Neutrophil (primary cell): ENCODE results near the gene SH2D6.

ENCODE experiments used
- H3K27ac ChIP-seq: fragments of 200-600 bp; sonication (generic); 2 replicates; pipeline ENCODE4 v1.5.1; 2016; ENCODE audit warnings: mild to moderate bottlenecking, moderate library complexity
- H3K27me3 ChIP-seq: fragments of 200-600 bp; sonication (generic); 2 replicates; pipeline ENCODE4 v1.6.0; 2016; ENCODE audit warnings: mild to moderate bottlenecking
- H3K36me3 ChIP-seq: fragments of 200-600 bp; sonication (generic); 2 replicates; pipeline ENCODE4 v1.5.1; 2017
- H3K4me1 ChIP-seq, 2 experiments: fragments of 200-600 bp in 1 of 2; sonication (generic) in 1 of 2; 1 replicate in 1 of 2; 2 replicates in 1 of 2; pipeline versions ENCODE4 v1.5.1 to v1.6.1; 2013 to 2016; ENCODE audit warnings: low read depth in 1 of 2, low read length in 1 of 2, mild to moderate bottlenecking in 1 of 2, moderate library complexity in 1 of 2; ENCODE audit not compliant: control insufficient read depth in 1 of 2, insufficient read depth in 1 of 2
- H3K4me3 ChIP-seq, 2 experiments: fragments of 200-600 bp in 1 of 2; sonication (generic) in 1 of 2; 1 replicate in 1 of 2; 2 replicates in 1 of 2; pipeline ENCODE4 v1.5.1; 2013 to 2016; ENCODE audit warnings: low read depth in 1 of 2, low read length in 1 of 2, mild to moderate bottlenecking in 1 of 2, moderate library complexity in 1 of 2
- H3K9me3 ChIP-seq: fragments of 200-600 bp; sonication (generic); 2 replicates; pipeline ENCODE4 v1.5.1; 2016
- TF ChIP-seq, protein P1 (sequence below): fragments of 200-600 bp; sonication (generic); IDR thresholded peaks from 2 replicates; pipeline ENCODE4 v1.5.1; 2016; ENCODE audit warnings: antibody characterized with exemption

SH2D6 gene

DNA sequence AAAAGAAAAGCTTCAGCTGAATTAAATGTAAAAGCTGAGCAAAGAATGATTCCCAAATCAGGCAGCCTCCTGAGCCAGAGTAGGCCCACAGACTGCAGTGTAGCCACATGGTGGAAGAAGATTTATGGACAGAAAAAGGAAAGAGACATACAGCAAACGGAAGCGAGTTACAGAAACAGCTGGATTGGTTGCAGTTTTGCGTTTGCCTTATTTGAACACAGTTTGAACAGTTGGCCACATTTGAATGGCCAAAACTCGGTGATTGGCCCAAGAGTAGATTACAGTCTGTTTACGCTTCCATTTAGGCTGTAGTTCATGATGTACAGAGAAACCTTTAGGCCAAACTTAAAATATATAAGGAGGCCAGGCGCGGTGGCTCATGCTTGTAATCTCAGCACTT lies 35.1 kb downstream of the SH2D6 start:
- Histone ChIP-seq H3K27me3 (no peaks in the 10 kb centered on the region), H3K4me3 (no peak overlapping the region), H3K4me1 (peaks cover 0 to 5% of the 10 kb centered on the region in 2 experiments), H3K27ac (no peak overlapping the region), H3K9me3 (no peaks in the 10 kb centered on the region), H3K36me3 (no peaks in the 10 kb centered on the region)
- TF ChIP-seq, protein P1, sequence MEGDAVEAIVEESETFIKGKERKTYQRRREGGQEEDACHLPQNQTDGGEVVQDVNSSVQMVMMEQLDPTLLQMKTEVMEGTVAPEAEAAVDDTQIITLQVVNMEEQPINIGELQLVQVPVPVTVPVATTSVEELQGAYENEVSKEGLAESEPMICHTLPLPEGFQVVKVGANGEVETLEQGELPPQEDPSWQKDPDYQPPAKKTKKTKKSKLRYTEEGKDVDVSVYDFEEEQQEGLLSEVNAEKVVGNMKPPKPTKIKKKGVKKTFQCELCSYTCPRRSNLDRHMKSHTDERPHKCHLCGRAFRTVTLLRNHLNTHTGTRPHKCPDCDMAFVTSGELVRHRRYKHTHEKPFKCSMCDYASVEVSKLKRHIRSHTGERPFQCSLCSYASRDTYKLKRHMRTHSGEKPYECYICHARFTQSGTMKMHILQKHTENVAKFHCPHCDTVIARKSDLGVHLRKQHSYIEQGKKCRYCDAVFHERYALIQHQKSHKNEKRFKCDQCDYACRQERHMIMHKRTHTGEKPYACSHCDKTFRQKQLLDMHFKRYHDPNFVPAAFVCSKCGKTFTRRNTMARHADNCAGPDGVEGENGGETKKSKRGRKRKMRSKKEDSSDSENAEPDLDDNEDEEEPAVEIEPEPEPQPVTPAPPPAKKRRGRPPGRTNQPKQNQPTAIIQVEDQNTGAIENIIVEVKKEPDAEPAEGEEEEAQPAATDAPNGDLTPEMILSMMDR: no peak

DNA sequence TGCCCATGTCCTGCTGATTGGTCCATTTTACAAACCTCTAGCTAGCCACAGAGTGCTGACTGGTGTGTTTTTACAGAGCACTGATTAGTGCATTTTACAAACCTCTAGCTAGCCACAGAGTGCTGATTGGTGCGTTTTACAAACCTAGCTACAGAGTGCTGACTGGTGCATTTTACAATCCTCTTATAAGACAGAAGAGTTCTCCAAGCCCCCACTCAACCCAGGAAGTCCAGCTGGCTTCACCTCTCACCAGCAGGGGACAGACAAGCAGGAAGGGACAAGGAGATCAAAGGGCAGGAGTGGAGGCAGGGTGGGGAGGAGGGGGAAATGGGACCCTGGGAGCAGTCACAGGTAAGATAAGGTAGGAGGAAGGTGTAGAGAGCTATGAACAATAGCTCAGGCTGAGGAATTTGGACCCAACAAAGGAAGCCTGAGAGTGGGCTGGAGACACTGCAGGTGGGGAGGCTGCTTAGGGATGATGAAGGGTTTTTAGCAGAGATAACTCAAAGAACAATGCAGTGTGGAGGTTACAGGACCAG lies 37.1 kb downstream of the SH2D6 start:
- H3K27ac ChIP-seq: no peak overlapping the region
- H3K9me3 ChIP-seq: no peaks in the 10 kb centered on the region
- no peaks in the 10 kb centered on the region for H3K27me3 ChIP-seq
- no peaks in the 10 kb centered on the region for H3K36me3 ChIP-seq
- TF ChIP-seq, protein P1: no peak
- peaks cover 0 to 5% of the 10 kb centered on the region in 2 experiments for H3K4me1 ChIP-seq
- H3K4me3 ChIP-seq: no peak overlapping the region

DNA sequence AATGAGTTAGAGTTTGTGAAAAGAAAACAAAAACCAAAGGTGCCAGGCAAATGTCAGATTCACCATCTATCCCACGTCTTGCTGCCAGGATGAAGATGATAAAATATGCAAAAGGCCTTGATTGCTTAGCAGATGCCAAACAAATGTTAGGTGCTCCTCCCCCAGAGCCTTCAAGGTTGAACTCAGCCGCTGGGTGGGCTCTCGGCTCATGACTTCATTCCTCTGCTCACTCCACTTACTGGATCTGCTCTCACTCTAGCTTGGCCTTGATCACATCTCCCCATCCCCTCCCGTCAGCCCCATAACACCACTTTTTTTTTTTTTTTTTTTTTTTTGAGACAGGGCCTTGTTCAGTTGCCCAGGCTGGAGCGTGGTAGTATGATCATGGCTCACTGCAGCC lies 38.5 kb downstream of the SH2D6 start:
- H3K27ac ChIP-seq: no peak overlapping the region
- no peaks in the 10 kb centered on the region for H3K27me3 ChIP-seq
- H3K9me3 ChIP-seq: no peaks in the 10 kb centered on the region
- no peaks in the 10 kb centered on the region for H3K36me3 ChIP-seq
- no peak overlapping the region for H3K4me3 ChIP-seq
- TF ChIP-seq, protein P1: no peak
- peaks cover 0 to 5% of the 10 kb centered on the region in 2 experiments for H3K4me1 ChIP-seq

DNA sequence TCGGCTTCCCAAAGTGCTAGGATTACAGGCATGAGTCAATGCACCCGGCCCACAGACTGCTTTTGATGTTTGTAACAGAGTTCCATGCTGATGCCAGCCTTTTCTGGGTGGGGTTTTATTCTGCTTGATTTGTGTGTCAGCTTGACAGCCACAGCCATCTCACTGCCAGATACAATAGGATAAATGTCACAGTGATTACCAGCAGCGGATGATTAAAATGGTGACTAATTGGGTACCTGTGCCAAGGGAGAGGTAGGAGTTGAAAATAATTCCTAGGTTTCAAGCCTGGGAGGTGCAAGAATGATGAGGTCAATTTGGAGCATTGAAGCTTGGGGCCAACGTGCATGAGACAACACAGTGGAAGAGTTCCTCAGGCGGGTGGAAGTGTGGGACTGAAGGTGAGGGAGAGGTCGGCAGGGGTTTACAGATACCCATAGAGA lies 39.4 kb downstream of the SH2D6 start:
- H3K27ac ChIP-seq: no peak overlapping the region
- H3K27me3 ChIP-seq: no peaks in the 10 kb centered on the region
- no peak overlapping the region for H3K4me3 ChIP-seq
- TF ChIP-seq, protein P1: no peak
- no peaks in the 10 kb centered on the region for H3K9me3 ChIP-seq
- H3K4me1 ChIP-seq: peaks cover 0 to 5% of the 10 kb centered on the region in 2 experiments
- H3K36me3 ChIP-seq: no peaks in the 10 kb centered on the region

DNA sequence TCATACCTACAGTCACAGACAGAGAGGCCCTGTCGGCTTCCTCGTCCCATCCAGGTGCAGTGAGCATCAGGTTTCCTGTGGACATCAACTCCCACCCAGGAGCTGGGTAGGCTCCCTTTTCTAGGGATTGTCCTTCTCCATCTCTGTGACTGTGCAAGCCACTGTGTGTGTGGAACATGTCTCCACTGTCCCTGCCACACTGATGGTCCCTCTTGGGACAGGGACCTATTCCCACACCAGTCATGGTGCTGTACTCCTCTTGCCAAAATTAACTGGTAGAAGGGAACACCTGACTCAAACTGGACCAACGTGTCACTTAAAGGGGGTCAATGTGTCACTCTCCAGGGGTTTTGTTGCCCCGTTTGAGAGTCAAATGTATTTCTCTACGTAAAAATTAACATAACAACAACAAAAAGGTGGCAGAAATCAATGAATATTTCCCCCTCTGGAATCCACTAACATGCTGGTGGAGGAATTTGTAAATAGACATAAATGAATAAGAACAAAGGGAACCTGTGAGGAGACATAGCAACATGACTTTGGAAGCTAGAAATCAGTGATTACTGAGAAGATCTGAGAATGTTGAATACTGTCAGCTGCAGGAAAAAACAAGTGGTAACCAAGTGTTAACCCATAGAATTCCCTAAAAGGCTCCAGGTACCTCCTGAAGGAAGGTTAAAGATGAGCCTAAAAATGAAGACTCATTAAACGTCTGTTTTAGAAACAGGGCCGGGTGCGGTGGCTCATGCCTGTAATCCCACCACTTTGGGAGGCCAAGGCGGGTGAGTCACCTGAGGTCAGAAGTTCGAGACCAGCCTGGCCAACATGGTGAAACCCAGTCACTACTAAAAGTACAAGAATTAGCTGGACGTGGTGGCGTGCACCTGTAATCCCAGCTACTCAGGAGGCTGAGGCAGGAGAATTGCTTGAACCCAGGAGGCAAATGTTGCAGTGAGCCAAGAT lies 40.4 kb downstream of the SH2D6 start:
- Histone ChIP-seq H3K36me3 (no peaks in the 10 kb centered on the region), H3K4me1 (no peaks in the 10 kb centered on the region), H3K27ac (no peak overlapping the region), H3K9me3 (no peaks in the 10 kb centered on the region), H3K27me3 (no peaks in the 10 kb centered on the region), H3K4me3 (no peak overlapping the region)
- TF ChIP-seq, protein P1: no peak
